ENCODE data around the gene FYB2. TPM values are rescaled to one million over a fixed set of nuclear protein-coding genes. Genes with fewer than 3 reads are reported as not detected.

The FYB2 gene
- total RNA-seq, 1 experiment from 2014 or later: not detected

DNA sequence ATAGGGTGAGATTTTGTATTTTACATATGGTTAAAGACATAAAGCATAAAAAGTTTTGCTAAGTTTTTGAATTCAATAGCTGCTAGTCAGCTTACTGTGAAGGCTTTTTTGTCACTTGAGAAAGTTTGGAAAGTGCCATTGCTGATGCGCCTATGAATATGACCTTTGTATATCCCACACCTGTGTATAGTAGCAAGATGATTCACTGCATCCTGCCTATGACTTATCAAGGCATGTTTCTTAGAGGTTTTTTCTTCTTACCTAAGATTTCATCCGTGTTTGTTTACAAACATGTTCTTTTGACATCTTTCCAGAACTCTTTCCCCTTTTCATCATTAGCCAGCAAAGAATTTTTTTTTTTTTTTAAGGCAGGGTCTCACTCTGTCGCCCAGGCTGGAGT lies 122.5 kb downstream of the FYB2 start:
- no peak overlapping the region for H3K4me2 ChIP-seq (ENCODE audit: low read length)
- DNase-seq (ENCODE audit: low read depth, low spot score) (no peak), ATAC-seq (no peak)
- H3K9ac ChIP-seq (ENCODE audit: low read length): no peak overlapping the region
- no peak overlapping the region for H3K4me3 ChIP-seq (replicated peaks in 1 of 2; ENCODE audit: low read depth in 1 of 2, low read length in 2 of 2)
- H3K9me3 ChIP-seq (ENCODE audit: control insufficient read depth in 1 of 2, insufficient read depth in 1 of 2, low read depth in 1 of 2, low read length in 2 of 2): no peaks in the 10 kb centered on the region
- CTCF ChIA-PET: no interaction called here
- intact Hi-C loops (cut with micrococcal nuclease): no loop called here
- POLR2A ChIA-PET: no interaction called here
- H4K20me1 ChIP-seq (ENCODE audit: insufficient read depth): no peaks in the 10 kb centered on the region
- no peak overlapping the region for H2AFZ ChIP-seq (ENCODE audit: low read depth, low read length, poor library complexity, severe bottlenecking)
- no TSS peak for BruUV-seq (replicated peaks)
- no peaks in the 10 kb centered on the region for H3K9me2 ChIP-seq (ENCODE audit: insufficient read depth)
- RAD21 ChIA-PET (ENCODE audit: low non-redundant PET in 1 of 2, low total read pairs in 2 of 2, uncharacterized antibody in 2 of 2, unreplicated experiment in 2 of 2): no interaction called here
- no peaks in the 10 kb centered on the region for H3K4me1 ChIP-seq (ENCODE audit: control insufficient read depth in 1 of 2, insufficient read depth in 2 of 2, low read length in 2 of 2)
- peaks cover 32% of the 10 kb centered on the region for H3K27me3 ChIP-seq (ENCODE audit: insufficient read depth, low read length)
- TF ChIP-seq JUND (IDR thresholded peaks at IDR 0.05): no peak
- no peak for TF ChIP-seq YY1 (IDR thresholded peaks at IDR 0.05; ENCODE audit: extremely low read depth, insufficient replicate concordance, low read depth, low read length)
- H3K79me2 ChIP-seq (ENCODE audit: insufficient read depth, low read length): no peaks in the 10 kb centered on the region
- no peaks in the 10 kb centered on the region for H3K36me3 ChIP-seq (ENCODE audit: control insufficient read depth in 1 of 2, insufficient read depth in 2 of 2, low read length in 2 of 2)
- H3K27ac ChIP-seq (ENCODE audit: low read depth, low read length): no peak overlapping the region

GRCh38 chr1:56688522-56689026 lies 130.6 kb downstream of the FYB2 start:
- Histone ChIP-seq H3K36me3 (ENCODE audit: control insufficient read depth in 1 of 2, insufficient read depth in 2 of 2, low read length in 2 of 2) (no peaks in the 10 kb centered on the region), H3K4me1 (ENCODE audit: control insufficient read depth in 1 of 2, insufficient read depth in 2 of 2, low read length in 2 of 2) (peaks cover 14 to 18% of the 10 kb centered on the region in 2 experiments), H3K9me3 (ENCODE audit: control insufficient read depth in 1 of 2, insufficient read depth in 1 of 2, low read depth in 1 of 2, low read length in 2 of 2) (no peaks in the 10 kb centered on the region), H3K4me3 (replicated peaks in 1 of 2; ENCODE audit: low read depth in 1 of 2, low read length in 2 of 2) (no peak overlapping the region), H4K20me1 (ENCODE audit: insufficient read depth) (no peaks in the 10 kb centered on the region), H3K9me2 (ENCODE audit: insufficient read depth) (no peaks in the 10 kb centered on the region), H2AFZ (ENCODE audit: low read depth, low read length, poor library complexity, severe bottlenecking) (no peak overlapping the region), H3K4me2 (ENCODE audit: low read length) (peak overlapping the region; percentile 54), H3K27me3 (ENCODE audit: insufficient read depth, low read length) (peaks cover 62% of the 10 kb centered on the region), H3K79me2 (ENCODE audit: insufficient read depth, low read length) (no peaks in the 10 kb centered on the region), H3K9ac (ENCODE audit: low read length) (no peak overlapping the region), H3K27ac (ENCODE audit: low read depth, low read length) (no peak overlapping the region; the same call in 1 of the 2 replicates)
- ChIA-PET POLR2A (interaction anchor here (0.9 kb wide), 1 partner anchor 12 kb away, joined by 3 read pairs; no protein-coding TSS in a partner anchor), RAD21 (ENCODE audit: low non-redundant PET in 1 of 2, low total read pairs in 2 of 2, uncharacterized antibody in 2 of 2, unreplicated experiment in 2 of 2) (interaction anchor here in 1 of 2 experiments (1.1 kb wide), 1 partner anchor 104 kb away, joined by 3 read pairs; no protein-coding TSS in a partner anchor), CTCF (interaction anchor here (0.5 to 1.4 kb wide), 4 partner anchors 20 to 1201 kb away, joined by 3 to 6 read pairs (median 4); no protein-coding TSS in a partner anchor)
- peak; percentile 96 for DNase-seq (ENCODE audit: low read depth, low spot score)
- BruUV-seq (replicated peaks): no TSS peak
- peak; percentile 96 for ATAC-seq
- intact Hi-C loops (cut with micrococcal nuclease): no loop called here
- no peak for TF ChIP-seq EZH2phosphoT487 (IDR thresholded peaks at IDR 0.05; ENCODE audit: borderline replicate concordance)
- TF ChIP-seq CEBPB (IDR thresholded peaks at IDR 0.05; ENCODE audit: low read depth): peak; percentile 78
- TF ChIP-seq YY1 (IDR thresholded peaks at IDR 0.05; ENCODE audit: extremely low read depth, insufficient replicate concordance, low read depth, low read length): peak; percentile 34
- TF ChIP-seq SRF (IDR thresholded peaks at IDR 0.05; ENCODE audit: low read depth): peak; percentile 86
- TF ChIP-seq FOSL1 (IDR thresholded peaks at IDR 0.05; ENCODE audit: low read depth): peak; percentile 99
- peak; percentile 87 for TF ChIP-seq SIN3A (IDR thresholded peaks at IDR 0.05; ENCODE audit: low read depth)
- TF ChIP-seq ATF3 (IDR thresholded peaks at IDR 0.05): peak; percentile 63
- TF ChIP-seq, protein P1, sequence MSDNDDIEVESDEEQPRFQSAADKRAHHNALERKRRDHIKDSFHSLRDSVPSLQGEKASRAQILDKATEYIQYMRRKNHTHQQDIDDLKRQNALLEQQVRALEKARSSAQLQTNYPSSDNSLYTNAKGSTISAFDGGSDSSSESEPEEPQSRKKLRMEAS (IDR thresholded peaks at IDR 0.05): peak; percentile 80
- TF ChIP-seq SP1 (IDR thresholded peaks at IDR 0.05; ENCODE audit: low read depth): peak; percentile 92
- TF ChIP-seq POLR2AphosphoS5 (IDR thresholded peaks at IDR 0.05; ENCODE audit: low read depth, low read length): peak; percentile 64
- TF ChIP-seq ZBTB33 (IDR thresholded peaks at IDR 0.05; ENCODE audit: extremely low read depth, insufficient replicate concordance, low read length): peak; percentile 15
- peak; percentile 99 for TF ChIP-seq TCF7L2 (IDR thresholded peaks at IDR 0.05; ENCODE audit: borderline replicate concordance, extremely low read depth, insufficient read depth, insufficient read length)
- no peak for TF ChIP-seq ELF1 (IDR thresholded peaks at IDR 0.05; ENCODE audit: borderline replicate concordance, low read depth)
- TF ChIP-seq CBX3 (IDR thresholded peaks at IDR 0.05; ENCODE audit: low read depth): peak; percentile 96
- no peak for TF ChIP-seq EZH2 (IDR thresholded peaks at IDR 0.05)
- no peak for TF ChIP-seq EGR1 (IDR thresholded peaks at IDR 0.05; ENCODE audit: low read depth)
- peak; percentile 99 for TF ChIP-seq JUND (IDR thresholded peaks at IDR 0.05)
